ENCODE data around the gene CTSZ. TPM values are rescaled to one million over a fixed set of nuclear protein-coding genes. Genes with fewer than 3 reads are reported as not detected.
A peak's percentile ranks its signal among the peaks of the same experiment; 100 is the strongest.
"Not testable (repeated sequence)": the region's sequence is repeated elsewhere in the genome, so short reads cannot be mapped to it uniquely, and the experiment has no call there.

Gene CTSZ
- total RNA-seq, 2 donors from 2014 or later: 242 to 436 TPM

- DNase-seq (ENCODE audit: low spot score) (no peak), ATAC-seq (ENCODE audit: insufficient number of reproducible peaks, low FRiP score, low read depth) (no peak)
- TF ChIP-seq CTCF (IDR thresholded peaks at IDR 0.05): no peak
- peaks cover 14 to 35% of the 10 kb centered on the region in 2 donors for H3K4me1 ChIP-seq (ENCODE audit: control insufficient read depth in 1 of 2, low read depth in 2 of 2)
- no peaks in the 10 kb centered on the region for H3K9me3 ChIP-seq
- no peak overlapping the region for H3K4me3 ChIP-seq
- H3K27ac ChIP-seq: peak overlapping the region in 1 of 2 donors; percentile 62
- H3K27me3 ChIP-seq (replicated peaks; ENCODE audit: insufficient read depth): no peaks in the 10 kb centered on the region
- H3K36me3 ChIP-seq: no peaks in the 10 kb centered on the region
Observed at GRCh38 chr20:59014680-59015389, 7.8 kb upstream of the CTSZ start.

- Histone ChIP-seq H3K9me3 (no peaks in the 10 kb centered on the region), H3K27ac (peak overlapping the region in 1 of 2 donors; percentile 62), H3K27me3 (replicated peaks; ENCODE audit: insufficient read depth) (no peaks in the 10 kb centered on the region), H3K36me3 (no peaks in the 10 kb centered on the region), H3K4me3 (no peak overlapping the region), H3K4me1 (ENCODE audit: control insufficient read depth in 1 of 2, low read depth in 2 of 2) (peaks cover 14 to 35% of the 10 kb centered on the region in 2 donors)
- ATAC-seq (ENCODE audit: insufficient number of reproducible peaks, low FRiP score, low read depth): no peak
- DNase-seq (ENCODE audit: low spot score): no peak
- no peak for TF ChIP-seq CTCF (IDR thresholded peaks at IDR 0.05)
Observed at GRCh38 chr20:59013959-59014608, 7.0 kb upstream of the CTSZ start.

- H3K9me3 ChIP-seq: no peaks in the 10 kb centered on the region
- no peaks in the 10 kb centered on the region for H3K27me3 ChIP-seq (replicated peaks; ENCODE audit: insufficient read depth)
- no peak for TF ChIP-seq CTCF (IDR thresholded peaks at IDR 0.05)
- ATAC-seq (ENCODE audit: insufficient number of reproducible peaks, low FRiP score, low read depth) (no peak), DNase-seq (ENCODE audit: low spot score) (no peak)
- H3K4me3 ChIP-seq: no peak overlapping the region
- no peaks in the 10 kb centered on the region for H3K36me3 ChIP-seq
- peaks cover 14 to 35% of the 10 kb centered on the region in 2 donors for H3K4me1 ChIP-seq (ENCODE audit: control insufficient read depth in 1 of 2, low read depth in 2 of 2)
- peak overlapping the region in 1 of 2 donors; percentile 62 for H3K27ac ChIP-seq
Observed at GRCh38 chr20:59013031-59013951, 6.2 kb upstream of the CTSZ start.

GRCh38 chr20:59011874-59012157 is 4.8 kb upstream of the CTSZ start:
- not testable (repeated sequence) for DNase-seq (ENCODE audit: low spot score); H3K36me3 ChIP-seq; ATAC-seq (ENCODE audit: insufficient number of reproducible peaks, low FRiP score, low read depth); H3K9me3 ChIP-seq; H3K27me3 ChIP-seq (replicated peaks; ENCODE audit: insufficient read depth)
- Histone ChIP-seq H3K4me1 (ENCODE audit: control insufficient read depth in 1 of 2, low read depth in 2 of 2) (peaks cover 14 to 44% of the 10 kb centered on the region in 2 donors), H3K27ac (peak overlapping the region; percentile 56 to 82), H3K4me3 (peak overlapping the region; percentile 46)

- H3K4me1 ChIP-seq (ENCODE audit: control insufficient read depth in 1 of 2, low read depth in 2 of 2): peaks cover 14 to 47% of the 10 kb centered on the region in 2 donors
- H3K36me3 ChIP-seq: no peaks in the 10 kb centered on the region
- ATAC-seq (ENCODE audit: insufficient number of reproducible peaks, low FRiP score, low read depth) (peak; percentile 37), DNase-seq (ENCODE audit: low spot score) (no peak)
- no peaks in the 10 kb centered on the region for H3K27me3 ChIP-seq (replicated peaks; ENCODE audit: insufficient read depth)
- TF ChIP-seq CTCF (IDR thresholded peaks at IDR 0.05): no peak
- H3K4me3 ChIP-seq: peak overlapping the region; percentile 46
- no peaks in the 10 kb centered on the region for H3K9me3 ChIP-seq
- peak overlapping the region; percentile 56 to 82 for H3K27ac ChIP-seq
Observed at GRCh38 chr20:59010995-59011873, 4.2 kb upstream of the CTSZ start.

Measured in thoracic aorta (tissue), 2 donors.